Measurements from ENCODE around the gene AACS.

Gene AACS

DNA sequence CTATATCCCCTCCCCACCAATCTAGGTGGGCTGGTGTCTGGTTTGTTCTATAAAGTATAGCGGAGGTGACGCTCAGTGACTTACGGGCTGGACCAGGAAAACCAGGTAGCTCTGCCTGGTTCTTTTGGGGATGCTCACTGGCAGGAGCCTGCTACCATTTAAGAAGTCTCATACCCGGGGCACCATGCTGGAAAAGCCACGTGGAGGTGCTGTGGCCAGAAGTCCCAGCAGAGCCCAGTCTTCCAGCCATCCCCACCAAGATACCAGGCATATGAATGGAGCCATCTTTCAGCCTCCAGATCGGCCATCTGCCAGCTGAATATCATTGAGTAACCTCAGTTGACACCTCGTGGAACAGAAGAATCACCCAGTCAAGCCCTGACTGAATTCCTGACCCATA is 87.2 kb downstream of the AACS start:
- ATAC-seq = no peak

DNA sequence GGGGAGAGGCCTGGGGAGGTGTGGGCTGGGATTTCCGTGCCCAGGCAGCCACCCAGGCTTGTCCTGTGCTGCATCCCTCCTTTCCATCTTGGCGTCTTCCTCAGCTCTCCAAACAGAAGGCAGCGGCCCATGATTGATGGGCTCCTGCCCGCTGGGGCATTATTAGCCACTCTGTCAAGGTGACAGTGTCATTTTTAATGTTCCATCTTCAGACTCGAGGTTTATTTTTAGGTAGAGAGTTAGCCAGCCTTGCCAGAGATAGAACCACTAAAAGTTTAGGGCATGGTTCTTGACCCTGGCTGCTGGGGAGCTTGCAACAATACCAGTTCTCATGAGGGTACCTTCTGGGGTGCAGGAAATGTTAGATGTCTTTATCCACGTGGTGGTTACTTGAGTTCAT is 90.1 kb downstream of the AACS start:
- ATAC-seq (no peak), DNase-seq (no peak)

More for the DNA sequence above, 87.2 kb downstream of the AACS start:
- no peak for DNase-seq

DNA sequence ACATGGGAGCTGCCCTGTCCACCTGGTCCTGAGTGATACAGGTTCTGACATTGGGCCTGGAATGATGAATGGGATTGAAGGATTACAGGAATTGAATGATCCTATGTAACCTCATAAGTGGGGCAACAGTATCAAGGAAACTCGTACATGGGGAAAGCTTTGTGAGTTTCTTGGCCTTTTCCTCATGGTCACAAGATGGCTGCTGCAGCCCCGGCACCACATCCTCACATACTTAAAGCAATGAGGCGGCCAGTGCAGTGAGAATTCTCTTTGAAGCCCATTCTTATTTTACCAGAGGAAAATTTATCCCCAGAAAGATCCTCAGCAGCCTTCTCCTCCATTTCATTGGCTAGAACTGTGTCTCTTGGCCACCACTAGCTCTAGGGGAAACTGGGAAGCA is 91.9 kb downstream of the AACS start:
- no peak for ATAC-seq
- DNase-seq = no peak

DNA sequence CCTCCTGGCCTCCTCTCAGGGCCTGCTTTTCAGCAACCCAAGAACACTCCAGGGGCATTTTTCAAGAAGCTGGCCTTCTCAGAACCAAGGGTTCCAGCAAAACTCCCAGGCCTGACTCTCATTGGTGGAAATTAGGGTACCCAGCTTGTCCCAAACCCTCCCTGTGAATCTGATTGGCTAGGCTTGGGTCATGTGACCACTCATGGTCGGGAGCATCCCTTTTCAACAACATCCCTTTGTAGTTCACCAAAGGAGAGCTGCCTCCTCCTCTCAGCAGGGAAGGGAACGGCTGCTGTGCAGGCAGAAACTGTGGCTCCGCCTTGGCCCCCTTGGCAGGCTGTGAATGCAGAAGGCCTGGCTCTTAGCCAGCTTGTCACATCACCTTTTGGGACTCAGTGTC is 94.5 kb downstream of the AACS start:
- ATAC-seq (no peak), DNase-seq (no peak)

DNA sequence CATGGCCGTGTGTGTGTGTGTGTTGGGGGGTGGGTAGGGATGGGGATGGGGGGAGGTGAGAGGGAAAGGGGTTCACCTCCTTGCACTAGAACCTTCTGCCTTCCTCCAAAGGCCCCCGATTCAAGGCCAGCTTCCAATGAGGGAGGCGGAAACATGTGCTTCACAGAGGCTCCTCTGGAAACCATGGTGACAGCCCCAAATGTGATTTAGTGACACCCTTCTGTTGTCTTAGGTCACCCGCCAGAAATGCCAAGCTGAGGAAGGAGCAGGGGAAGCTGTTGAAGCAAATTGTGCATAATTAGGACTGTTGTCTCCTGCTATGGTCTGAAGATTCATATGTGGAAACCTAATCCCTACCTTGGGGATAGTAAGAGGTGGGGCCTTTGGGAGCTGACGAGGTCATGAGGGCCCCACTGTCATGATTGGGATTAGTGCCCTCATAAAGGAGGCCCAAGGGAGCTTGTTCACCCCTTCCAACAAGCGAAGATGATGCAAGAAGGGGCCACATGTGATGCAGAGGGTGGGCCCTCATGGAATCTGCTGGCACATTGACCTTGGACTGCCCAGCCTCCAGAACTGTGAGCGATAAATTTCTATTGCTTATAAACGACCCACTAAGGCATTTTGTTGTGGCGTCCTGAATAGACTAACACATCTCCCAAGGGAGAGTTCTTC is 95.2 kb downstream of the AACS start:
- DNase-seq = no peak
- ATAC-seq = no peak

DNA sequence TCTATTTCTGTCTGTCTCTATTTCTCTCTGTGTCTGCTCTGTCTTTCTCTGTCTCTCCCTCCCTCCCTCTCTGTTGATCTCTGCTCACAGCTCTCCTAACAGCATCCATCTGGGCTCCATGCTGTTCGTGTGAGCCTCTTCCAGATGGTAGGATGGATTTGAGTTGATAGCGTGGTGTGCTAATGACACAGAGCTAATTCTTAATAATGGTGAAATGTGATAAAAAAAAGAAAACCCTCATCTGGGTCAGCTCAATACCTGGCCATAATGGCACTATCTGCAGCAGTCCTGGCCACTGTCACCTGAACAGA is 96.4 kb downstream of the AACS start:
- ATAC-seq = no peak
- DNase-seq = no peak

DNA sequence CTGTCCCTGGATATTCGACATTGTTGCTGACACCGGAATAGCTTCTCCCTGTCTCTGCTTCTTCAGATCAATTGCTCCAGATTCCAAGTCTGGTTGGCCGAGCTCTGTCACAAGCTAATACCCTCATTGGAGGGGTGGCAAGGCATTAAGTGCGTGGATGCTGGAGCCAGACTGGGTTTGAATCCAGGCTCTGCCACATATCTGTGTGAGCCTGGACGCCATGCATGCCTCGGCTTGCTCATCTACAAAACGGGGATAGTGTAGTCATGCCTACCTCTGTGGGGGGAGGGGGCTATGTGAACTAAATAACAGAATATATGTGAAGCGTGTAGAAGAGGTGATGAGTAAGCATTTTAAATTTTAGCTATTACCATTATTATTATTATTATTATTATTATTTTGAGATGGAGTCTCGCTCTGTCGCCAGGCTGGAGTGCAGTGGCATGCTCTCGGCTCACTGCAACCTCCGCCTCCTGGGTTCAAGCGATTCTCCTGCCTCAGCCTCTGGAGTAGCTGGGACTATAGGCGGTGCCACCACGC is 97.3 kb downstream of the AACS start:
- ATAC-seq (no peak), DNase-seq (no peak)

DNA sequence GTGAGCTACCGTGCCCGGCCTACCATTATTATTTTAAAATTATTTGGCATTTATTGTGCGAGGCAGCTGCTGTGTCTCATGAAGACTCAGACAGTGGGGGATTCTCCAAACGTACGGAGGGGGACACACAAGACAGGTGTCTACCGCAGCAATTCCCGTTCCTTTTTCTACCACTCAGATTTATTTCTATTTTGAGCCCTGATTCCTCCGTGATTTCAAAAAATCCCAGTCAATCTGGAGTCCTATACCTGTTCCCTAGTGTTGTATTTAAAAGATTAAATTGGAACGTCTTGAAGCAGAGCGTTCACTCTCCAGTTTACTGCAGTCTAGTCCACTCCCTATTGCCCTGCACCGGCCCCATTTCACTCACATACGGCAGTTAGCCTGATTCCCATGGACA is 97.9 kb downstream of the AACS start:
- ATAC-seq = no peak
- no peak for DNase-seq

DNA sequence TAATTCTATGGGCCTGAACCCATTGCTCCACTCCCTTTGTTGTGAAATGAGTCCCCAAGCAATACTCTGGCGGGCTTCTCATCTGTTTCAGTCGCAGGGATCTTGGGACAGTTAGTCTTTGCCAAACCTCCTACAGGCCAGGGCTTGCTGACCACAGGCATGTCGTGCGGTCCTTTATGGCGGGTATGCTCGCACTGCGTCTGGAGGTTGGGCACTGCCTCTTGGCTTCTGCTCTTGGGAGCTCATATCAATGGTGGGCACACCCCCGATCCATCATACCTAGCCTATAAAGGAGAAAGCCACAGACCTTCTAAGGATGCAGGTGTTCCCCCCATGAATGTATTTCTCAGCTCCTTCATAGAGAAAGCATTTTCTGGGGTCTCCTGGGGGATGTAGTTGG is 99.3 kb downstream of the AACS start:
- no peak for DNase-seq
- ATAC-seq = peak; percentile 23

DNA sequence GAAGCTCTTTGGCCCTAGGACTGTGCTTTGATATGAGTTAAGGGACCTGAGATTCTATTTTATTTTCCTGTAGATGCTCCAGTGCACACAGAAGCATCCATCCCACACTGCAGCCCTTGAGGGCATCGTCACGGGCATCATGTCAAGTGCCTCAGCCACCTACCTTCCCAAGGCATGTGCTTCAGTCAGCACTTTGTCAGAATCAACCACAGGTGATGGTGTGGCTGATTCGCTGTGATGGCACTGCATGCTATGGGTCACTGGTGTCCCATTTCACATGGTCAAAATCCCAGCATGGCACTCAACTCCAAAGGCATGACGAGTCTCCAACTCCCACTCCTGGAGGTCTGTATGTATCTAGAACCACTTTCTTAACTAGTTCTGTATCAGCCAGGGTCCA is 100.8 kb downstream of the AACS start:
- DNase-seq (no peak), ATAC-seq (no peak)

DNA sequence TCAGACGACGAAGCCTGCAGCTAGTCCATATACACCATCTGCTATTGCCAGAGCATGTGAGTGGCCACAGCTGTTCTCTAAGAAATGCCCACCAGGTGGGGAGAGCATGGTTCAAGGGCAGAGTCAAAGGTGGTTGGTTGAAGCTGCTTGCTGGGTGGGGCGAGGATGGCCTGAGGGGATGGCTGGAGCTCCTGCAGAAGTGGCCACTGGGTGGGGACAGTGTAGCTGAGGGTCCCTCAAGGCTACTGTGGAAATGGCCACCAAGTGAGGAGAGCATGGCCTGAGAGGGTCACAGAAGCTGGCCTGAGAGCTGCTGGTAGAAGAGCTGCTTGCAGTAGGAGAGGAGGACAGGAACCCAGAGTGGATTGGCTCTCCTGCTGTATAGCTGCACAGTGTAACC is 102.4 kb downstream of the AACS start:
- no peak for DNase-seq
- ATAC-seq = no peak

DNA sequence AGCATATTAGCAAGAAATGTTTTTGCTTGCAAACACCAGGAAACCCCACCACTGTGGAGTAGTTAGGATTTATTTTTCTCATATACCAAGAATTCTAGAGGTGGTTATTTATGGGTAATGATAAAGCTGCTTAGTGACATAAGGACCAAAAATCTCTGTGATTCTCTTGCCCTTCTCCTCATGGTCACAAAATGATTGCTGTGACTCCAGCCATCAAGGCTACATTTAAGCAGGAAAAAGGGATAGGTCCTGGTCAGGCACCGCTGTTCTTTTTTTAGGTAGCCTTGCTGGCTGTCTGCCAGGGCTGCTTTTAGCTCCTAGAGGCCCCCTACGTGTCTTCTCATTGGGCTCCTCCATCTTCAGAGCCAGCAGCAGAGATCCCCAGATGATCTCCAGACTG is 104.2 kb downstream of the AACS start:
- ATAC-seq (no peak), DNase-seq (no peak)

DNA sequence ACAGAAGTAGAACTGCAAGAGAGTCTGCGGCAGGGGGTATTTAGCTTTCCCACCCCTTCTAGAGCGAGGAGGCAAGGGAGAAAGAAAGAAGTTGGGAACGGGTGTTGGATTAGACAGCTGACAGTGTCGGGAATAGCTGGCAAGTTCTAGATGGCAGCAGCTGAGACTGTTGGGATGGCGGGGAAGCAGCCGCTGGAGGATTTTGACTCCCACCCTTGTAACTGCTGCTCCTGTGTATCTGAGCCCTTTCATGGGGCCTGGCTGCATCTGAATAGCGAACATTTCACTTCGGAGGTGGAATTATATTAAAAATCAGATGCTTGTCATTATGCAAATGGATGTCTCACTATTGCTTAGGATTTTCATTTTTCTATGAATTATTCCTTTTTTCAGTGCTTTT is 104.6 kb downstream of the AACS start:
- DNase-seq = no peak
- no peak for ATAC-seq

DNA sequence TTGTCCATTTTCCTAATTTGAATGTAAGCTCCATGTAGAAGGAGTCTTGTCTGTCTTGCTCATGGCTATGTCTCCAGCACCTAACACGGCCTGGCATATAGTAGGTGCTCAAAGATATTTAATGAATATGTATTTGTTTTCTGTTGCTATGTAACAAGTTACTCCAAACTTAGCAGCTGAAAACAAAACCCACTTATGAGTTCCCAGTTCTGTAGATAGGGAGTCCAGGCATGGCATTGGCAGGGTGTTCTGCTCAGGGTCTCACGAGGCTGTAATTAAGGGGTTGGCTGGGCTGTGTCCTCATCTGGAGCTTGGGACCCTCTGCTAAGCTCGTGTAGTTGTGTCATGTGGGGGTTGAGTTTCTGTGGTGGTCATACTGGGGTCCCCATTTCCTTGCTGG is 106.0 kb downstream of the AACS start:
- DNase-seq = no peak
- no peak for ATAC-seq

DNA sequence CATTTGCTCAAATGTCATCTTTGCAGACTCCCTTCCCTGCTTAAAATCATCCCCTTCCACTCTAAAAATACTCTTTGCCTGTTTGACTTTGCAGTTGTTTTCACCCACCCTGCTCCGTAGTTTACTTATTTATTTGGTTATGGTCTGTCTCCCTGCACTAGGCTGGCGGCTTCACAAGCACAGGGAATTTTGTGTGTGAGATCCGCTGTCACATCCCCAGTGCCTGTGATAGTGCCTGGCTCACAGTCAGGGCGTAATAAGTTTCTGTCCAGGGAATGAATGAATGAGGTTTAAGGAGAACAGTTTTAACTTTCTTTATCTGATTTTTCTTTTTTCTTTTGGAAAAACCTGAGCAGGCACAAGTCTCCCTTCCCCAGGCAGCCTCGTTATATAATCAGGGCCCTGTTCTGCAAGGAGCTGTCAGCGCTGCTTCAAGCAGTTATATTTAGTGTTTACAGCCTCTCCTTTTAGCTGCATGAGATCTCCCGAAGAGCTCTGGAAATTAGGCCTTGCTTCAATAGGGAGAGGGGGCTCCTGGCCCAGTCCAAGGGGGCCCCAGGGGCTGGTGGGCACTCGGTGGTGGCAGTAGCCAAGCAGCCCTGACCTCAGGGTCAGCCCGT is 107.1 kb downstream of the AACS start:
- ATAC-seq = no peak

DNA sequence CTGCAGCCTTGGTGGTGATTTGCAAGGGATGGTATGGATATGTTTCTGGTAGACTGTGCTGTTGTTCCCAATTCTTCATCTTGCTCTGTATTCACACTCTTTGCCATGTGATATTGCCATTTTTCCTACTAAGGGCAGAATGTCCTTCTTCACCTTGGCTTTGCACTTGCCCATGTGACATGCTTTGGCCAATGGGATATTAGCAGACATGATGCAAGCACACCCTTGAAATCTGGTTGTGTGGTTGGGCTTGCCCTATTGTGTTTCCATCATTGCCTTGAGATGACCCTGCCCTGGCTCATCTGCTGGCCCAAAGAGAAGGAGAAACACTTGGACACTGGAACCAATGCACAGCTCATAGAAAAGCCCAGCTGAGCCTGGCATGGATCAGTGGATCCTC is 110.3 kb downstream of the AACS start:
- ATAC-seq = no peak
- DNase-seq = no peak

More for the DNA sequence above, 107.1 kb downstream of the AACS start:
- no peak for DNase-seq

DNA sequence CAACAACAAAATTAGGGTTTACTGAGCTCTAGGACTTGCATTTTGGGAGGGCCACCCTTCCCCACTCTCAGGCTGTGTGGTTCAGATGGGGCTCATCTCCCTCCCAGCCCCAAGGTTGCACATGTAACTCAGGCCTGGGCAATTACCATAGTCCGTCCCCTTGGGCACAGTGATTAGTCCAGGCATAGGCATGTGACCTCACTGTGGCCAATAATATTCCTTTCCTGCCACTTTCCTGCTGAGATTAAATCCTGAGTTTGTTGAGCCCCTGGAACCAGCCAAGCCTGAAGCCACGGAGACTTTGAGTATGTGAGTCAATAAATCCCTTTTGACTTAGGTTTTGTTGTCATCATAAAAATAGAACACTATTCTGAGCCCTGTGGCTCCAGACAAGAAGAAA is 113.0 kb downstream of the AACS start:
- DNase-seq (no peak), ATAC-seq (no peak)

DNA sequence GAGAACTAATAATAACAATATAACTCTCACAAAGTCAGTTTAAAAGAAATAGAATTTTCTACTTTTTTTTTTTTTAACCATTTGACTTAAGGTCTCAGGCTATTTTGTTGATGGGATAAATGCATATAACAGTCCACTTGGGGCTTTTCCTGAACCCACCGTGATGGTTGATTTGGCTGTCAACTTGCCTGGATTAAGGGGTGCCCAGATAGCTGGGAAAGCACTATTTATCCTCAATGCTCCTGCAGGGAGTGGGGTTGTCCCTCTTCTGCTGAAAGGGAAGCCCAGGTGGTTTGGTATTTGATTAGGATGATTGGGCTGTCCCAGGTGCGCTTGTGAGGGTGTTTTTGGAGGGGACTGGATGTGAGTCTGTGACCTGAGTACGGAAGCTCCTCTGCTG is 114.9 kb downstream of the AACS start:
- no peak for DNase-seq
- ATAC-seq = no peak

DNA sequence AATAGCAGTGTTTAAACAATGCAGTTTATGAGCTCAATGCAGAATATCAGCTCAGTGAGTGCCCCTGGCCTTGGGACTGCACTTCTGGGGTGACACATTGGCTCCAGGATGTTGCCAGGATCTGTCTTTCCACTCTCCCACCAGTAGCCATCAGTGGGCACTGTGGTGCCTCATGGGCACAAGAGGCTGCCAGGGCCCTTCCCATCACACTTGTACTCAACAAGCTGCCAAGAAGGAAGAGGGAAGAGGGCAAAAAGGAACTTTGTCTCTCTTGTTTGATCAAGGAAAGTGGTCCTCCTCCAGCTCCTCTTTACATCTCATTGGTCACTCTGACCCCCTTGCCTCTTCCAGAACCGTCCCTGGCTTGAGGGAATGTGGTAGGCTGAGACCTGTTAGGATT is 115.9 kb downstream of the AACS start:
- no peak for DNase-seq
- ATAC-seq = no peak

DNA sequence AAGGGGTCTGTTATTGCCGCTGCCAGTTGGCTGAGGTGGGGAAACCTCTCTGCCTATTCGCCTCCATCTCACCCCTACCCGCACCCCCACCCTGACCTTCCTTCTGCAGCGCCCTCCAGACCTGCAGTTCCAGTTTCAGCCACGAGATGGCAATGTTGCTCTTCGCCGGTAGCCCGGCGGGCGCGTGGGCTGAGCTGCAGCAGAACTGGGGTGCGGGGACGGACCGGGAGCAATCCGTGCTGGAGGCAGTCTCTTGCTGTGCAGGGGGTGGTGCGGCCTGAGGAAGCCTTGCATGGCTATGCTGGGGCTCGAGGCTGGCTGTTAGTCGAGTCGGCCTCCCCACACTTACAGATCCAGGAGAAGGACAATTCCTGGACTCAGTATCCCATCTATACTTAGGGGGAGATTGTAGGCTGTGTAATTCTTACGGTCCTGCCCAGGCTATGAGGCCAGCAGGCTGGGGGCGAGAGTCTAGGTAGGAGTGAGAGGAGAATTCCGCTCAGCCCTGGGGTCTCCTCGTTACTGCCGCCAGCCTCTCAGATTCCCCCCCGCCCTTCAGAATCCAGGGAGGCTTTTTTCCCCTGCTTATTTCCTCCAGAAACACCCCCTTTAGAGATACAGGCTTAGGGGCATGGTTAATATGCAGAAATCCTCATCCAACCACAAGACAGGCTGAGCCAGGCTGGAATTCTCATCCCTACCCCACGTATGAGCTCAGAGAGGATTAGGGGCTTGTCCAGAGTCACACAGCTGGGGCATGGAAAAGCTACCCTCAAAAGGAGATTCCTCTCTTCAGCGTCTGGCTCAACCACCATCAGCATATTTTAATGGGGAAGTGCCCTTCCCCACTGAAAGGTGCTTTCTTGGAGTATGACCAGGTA is 118.2 kb downstream of the AACS start:
- peak; percentile 67 for ATAC-seq

DNA sequence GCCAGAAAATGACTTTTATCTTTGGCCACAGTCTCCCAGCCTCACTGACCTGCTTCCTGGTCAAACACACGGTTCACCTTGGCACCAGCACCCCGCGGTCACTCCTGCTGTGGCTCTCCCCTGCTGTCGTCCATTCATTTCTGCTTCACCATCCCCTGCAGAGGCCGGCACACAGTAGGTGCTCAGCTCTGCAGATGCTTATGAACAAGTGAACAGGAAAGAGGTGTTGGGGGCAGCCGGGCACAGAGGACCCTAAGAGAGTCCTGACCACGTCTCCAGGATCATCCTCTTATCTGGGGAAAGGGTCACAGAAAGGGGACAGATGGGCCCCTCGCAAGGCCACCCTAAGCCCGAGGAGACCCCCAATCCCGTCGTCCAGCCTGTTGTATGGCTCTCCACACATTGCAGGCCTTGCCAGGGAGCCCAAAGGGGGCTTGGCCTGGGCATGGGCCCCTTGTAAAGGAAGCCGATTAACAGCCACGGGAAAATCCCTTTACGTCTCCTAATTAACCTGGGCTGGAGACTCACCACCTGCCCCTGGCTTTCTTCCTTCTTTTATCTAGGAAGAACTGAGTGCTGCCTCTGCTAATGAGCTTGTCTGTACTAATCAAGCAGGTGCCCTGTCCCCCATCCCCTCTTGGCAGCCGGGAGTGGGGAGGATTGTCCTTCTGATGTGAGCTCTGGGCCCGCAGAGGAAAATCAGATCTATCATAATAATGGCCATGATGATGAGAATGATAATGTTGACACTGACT is 119.2 kb downstream of the AACS start:
- ATAC-seq = no peak
- DNase-seq = no peak

More for the DNA sequence above, 118.2 kb downstream of the AACS start:
- peak; percentile 87 for DNase-seq

DNA sequence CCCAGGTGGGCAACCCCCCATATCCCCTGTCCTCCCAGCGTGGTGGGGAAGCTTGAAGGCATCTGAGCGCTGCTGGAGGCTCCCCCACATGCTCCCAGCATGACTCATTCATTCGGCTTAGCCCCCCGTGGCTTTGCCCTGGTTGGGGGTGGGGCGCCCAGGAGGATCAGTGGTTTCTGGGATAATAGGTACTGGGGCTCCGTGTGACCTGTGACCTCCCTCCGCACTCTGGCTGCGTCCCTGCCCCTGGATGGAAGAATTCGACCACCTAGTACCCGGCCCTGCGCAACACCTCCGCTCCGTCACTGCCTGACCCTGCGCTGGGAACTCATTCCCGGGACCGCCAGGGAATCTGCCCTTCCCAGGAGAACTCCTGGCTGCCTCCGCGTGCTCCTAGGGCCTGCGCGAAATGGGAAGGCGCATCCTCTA is 120.1 kb downstream of the AACS start:
- DNase-seq (no peak), ATAC-seq (no peak)

All from stimulated activated naive CD8-positive, alpha-beta T cell treated with anti-CD3 and anti-CD28 coated beads, Interleukin-15, Interleukin-2, amounts not matched to agents 100 U/mL and 50 U/mL, for 24 hours (primary cell).